HG03060 (cell line): Measurements from ENCODE around the gene CBX2.

ENCODE experiments used
- ATAC-seq: cut with Tn5 transposase; IDR thresholded peaks from one replicate; pipeline ENCODE4 v1.9.1; 2021; ENCODE audit warnings: low read depth, moderate number of reproducible peaks; ENCODE audit not compliant: unreplicated experiment

Gene CBX2

DNA sequence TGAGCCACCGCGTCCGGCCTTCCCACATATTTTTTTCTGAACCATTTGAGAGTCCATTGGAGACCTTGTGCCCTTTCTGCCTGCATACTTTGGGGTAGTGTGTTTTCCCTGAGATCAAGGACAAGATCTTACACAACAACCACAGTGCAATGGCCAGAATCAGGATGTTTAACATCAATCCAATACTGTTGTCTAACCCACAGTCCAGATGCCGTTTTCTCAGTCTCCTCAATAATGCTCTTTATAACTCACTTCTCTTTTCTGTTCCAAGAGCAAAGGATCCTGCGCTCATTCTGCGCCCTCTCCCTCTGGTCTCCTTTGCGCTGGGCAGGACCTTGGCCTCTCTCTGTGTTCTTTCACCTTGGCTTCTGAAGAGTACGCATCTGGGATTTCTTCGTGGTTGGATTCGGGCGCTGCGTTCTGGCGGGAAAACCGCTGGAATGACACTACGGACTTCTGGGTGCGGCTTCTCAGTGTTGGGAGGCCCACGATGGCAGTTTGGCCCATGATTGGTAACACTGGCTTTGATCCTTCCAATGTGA lies 44.7 kb downstream of the CBX2 start:
- no peak for ATAC-seq

GRCh38 chr17:79824234-79824633 lies 46.3 kb downstream of the CBX2 start:
- no peak for ATAC-seq

DNA sequence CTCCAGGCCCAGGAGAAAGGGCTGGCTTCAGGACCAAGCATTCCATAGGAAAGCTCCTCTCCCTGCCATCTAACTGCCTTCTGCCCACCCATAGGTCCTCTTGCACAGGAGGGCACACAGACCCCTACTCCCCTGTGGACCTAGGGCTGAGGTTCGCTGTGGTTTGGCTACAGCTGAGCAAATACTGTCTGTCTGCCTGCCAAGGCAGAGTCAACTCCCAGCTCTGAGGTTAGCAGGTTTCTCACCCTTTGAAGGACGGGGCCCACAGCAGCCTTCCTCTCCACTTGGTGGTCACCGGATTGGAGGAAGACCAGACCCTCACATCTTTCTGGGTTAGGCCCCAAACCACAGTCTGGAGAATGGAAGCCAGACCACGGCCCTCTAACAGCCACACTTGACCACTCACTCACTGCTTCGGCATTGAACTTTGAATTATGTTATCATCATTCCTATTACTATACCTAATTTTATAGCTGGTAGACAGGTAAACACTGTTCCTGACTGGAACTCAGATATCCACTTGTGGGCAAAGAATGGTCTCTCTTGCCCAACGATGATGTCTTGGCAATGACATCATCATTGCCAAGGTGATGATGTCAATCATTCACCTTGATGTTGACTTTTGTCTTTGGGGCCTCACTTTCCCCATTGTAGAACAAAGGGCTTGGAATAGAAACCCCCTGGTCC lies 47.1 kb downstream of the CBX2 start:
- ATAC-seq = no peak

- no peak for ATAC-seq
These were observed 47.6 kb downstream of the CBX2 start for GRCh38 chr17:79825580-79825921.

GRCh38 chr17:79826204-79826680 lies 48.3 kb downstream of the CBX2 start:
- no peak for ATAC-seq

DNA sequence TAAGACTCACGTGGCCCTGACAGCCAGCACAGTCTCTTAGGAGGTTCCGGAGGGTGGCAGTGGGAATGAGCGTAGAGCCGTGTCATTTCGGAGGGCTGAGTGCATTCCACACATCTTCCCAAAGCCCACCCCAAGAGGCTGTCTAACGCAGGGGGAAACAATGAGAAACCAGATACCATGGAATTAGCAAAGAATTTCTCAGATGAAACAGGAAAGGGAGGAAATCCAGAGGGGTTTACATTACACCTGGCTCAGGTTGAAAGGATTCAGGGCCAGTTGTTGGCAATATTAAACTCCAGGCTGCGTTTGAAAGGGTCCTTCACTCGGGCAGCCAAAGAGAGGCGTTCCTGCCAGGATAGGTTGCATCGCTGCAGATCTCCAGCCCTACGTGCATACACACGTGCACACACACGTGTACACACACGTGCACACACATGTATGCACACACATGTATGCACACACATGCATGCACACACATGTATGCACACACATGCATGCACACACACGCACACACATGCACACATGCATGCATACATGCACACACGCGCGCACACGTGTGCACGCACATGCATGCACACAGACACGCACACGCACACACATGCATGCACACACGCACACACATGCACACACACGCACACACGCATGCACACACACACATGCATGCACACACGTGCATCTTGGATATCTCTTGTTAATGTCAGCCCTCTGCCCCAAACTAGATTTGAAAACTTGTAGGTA lies 49.1 kb downstream of the CBX2 start:
- no peak for ATAC-seq

DNA sequence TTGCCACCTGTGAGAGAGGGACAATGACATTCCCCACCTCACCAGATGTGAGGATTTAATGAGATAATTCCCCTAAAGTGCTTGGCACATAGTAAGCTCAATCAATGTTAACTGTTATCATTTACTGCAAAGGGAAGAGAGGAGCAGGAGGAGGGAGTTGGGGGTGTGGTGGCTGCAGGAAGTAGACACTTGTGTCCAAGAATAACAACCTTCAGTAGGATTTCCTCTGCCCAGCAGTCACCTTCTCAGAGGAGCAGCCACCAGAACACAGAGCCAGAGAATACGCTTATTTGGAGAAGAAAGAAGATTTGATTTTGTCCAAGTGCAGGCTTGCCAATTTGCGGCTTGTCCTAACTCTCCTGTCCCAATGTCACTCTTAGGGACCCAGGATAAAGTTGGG lies 51.1 kb downstream of the CBX2 start:
- no peak for ATAC-seq

GRCh38 chr17:79829457-79829856 lies 51.5 kb downstream of the CBX2 start:
- no peak for ATAC-seq

GRCh38 chr17:79830303-79830702 lies 52.4 kb downstream of the CBX2 start:
- no peak for ATAC-seq

DNA sequence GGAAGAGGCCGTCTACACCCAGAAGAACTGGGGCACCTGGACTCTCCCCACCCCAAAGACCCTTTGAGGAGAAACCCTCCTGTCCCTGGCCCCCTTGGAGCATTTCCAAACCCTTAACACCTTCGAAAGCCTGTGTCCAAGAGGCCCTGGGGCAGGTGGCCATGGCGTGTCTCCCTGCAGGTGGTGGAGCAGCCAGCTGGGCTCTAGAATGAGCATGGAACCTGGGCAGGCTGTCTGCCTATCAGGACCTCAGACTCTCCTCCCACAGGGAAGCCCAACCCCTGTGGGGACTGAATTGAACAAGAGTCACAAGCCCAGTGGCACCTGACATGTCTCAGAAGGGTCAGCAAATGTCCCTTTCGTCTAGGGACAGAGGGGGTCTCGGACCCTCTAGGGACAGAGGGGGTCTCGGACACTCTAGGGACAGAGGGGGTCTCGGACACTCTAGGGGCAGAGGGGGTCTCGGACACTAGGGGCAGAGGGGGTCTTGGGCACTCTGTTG lies 52.9 kb downstream of the CBX2 start:
- no peak for ATAC-seq

DNA sequence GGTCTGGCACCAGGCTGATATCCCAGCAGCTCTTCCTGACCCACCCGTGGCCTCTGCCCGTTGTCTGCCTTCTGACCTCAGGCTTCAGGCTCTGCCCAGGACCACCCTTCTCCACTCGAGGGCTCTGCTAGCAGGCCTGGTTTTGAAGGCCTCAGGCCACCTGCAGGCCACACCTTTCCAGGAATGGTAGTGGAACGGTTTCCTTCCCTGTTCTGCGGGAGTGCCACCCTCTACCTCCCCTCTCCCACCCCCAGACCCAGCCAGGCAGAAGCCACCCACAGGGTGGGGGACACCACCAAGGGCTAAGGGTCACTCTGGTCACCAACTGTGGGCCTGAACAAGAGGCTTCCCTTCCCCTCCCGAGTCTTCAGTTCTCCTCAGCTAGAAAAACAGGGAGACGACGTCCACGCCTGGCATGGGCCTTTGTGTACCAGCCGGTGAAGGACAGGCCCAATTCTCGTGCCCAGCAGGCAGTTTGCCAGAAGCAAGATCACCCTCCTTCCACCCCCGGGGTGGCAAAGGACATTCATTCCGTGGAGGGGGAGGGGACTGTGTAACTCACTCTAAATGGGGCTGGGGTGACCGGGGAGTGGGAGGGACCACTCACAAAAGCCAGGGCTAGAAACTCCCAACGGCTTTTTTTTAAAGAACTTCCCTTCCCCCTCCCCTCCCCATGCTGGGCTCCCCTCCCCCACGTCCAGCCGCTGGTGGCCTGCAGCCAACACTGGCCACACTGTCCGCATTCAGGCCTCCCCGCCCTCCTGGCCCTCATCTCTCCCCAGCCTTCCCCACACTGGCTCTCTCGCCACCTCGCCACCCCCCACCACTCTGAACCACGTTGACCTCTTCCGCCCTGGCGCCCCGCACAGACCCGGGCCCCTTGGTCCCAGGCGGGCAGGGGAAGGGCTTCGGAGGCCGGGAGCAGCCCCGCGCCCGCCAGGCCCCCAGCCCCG lies 53.6 kb downstream of the CBX2 start:
- no peak for ATAC-seq

GRCh38 chr17:79832218-79833109 lies 54.5 kb downstream of the CBX2 start:
- ATAC-seq = no peak

GRCh38 chr17:79833110-79833450 lies 55.1 kb downstream of the CBX2 start:
- no peak for ATAC-seq

DNA sequence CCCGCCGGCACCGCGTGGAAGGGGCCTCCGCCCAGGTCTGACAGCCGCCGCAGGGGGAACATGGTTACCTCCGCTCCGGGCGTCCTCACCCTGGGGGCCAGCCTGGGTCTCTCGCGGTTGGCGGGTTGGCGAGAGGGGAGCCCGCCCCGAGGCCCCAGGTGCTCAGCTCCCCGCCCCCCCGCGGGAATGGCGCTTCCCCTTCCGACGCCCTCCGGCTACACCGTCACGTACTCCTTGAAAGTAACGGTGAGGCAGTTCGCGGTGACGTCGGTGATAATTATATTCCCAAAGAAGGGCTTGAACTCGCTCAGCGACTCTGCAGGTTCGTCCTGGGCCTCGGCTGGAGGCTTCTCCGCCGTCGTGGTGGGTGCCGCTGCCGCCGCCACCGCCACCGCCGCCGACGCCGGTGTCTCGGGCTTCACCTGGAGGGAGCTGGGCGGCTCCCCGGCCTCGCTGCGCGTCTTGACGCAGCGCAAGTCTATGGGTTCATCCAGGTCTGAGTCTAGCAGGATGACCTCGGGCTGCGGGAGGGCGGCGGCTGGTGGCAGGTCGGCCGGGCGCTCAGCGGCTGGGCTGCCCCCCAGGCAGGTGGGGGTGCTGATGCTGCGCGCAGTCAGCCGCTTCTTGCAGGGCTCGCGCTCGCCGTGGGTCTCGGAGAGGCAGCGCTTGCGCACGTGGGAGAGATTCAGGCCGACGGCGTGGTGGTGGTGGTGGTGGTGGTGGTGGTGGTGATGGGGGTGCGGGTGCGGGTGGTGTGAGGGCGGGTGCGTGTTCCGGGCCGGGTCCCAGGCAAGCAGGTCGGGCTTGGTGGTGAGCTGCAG lies 56.0 kb downstream of the CBX2 start:
- ATAC-seq = no peak

DNA sequence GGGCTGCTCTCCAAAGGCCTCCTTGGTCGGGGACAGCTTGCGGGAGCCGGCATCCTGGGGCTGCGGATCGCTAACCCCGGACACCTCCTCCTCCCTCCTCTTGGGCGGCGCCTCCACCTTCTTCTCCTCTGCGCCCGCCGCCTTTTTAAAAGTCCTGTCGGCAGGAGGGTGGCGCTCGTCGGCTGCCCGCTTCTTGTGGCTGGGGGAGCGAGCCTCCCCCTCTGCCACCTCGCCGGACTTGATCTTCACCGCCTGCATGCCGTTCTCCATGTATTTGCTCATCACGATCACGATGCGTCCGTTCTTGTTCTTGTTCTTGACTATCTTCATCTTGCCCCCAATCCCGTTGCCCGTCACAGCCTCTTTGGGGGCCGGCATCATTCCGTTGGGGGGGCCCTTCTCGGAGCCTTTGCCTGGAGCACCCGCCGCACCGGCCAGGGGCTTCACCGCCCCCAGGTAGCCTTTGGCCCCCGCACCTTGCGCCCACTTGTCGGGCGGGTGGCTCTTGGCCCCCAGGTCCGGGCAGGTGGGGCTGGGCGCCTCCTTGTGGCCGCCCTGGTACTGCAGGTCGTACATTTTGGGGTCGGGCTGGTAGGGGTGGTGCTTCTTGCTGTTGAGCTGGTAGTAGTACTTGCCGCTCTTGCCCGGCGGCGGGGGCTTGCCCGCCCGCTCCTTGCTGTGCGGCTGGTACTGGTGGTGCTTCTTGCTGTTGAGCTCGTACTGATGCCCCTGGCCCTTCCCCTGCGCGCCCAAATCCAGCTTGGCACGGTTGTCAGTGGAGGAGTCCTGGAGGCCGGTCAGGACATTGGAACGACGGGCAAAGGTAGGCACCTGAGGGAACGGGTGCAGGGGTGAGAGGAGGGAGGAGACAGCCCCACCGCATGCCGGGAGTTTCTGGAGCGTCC lies 56.9 kb downstream of the CBX2 start:
- ATAC-seq = no peak

- ATAC-seq = no peak
These were observed 57.5 kb downstream of the CBX2 start for GRCh38 chr17:79835470-79835899.

DNA sequence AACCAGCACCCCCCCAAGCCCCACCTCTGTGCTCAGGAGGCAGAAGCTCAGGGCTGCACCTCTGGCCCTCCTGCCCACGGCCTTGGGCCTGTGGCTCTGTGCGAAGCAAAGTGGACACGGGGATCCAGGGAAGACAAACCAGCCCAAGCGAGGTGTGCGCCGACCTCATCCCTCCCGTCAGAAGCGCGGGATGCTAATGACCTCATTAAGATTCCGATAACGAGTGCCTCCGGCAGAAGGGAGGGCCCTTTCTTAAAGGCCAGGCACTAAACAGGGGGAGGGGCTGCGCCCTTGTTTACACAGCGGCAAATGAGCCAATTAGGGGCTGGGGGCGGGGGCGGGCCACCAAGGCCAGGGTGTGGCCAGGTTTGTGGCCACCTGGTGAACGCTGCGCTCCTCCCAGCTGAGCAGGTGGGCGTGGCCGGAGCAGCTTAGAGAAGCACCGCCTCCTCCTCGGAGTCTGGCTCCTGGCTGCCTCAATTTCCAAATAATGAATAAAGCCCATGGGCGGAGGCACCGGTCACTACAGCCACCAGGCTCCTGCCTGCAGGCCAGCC lies 58.1 kb downstream of the CBX2 start:
- ATAC-seq = no peak
